ENCODE results near the gene TMC4. TPM values are rescaled to one million over a fixed set of nuclear protein-coding genes. Genes with fewer than 3 reads are reported as not detected.

Gene TMC4
- total RNA-seq, 4 donors from 2014 or later, result 0.87 to 1.6 TPM; not detected in 2

DNA sequence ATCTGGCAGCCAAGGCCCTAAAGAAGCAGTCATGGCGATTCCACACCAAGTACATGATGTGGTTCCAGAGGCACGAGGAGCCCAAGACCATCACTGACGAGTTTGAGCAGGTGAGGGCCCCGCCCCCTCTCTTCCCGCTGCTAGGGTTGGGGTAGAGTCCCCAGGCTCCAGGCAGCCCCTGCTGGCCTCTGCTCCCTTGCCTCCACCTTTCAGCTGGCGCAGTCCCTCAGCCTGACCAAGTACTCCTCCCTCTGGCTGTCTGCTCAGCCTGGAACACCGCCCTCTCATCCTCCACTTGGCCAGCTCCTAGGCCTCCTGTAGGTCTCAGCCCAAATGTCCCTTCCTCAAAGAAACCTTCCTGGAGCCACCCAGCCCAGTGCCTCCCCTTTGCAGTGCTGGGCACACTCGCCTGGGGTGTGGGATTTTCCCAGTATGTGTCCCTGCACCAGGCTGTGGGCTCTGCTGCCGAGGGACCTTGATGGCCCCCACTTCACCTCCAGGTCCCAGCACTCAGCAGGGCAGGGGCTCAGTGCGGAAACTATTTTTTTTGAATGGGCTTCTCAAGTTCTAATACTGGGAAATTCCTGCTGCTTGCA is 19.1 kb downstream of the TMC4 start:
- no peak for ATAC-seq
- TF ChIP-seq POLR2A (IDR thresholded peaks at IDR 0.05), result no peak
- TF ChIP-seq, protein P1, sequence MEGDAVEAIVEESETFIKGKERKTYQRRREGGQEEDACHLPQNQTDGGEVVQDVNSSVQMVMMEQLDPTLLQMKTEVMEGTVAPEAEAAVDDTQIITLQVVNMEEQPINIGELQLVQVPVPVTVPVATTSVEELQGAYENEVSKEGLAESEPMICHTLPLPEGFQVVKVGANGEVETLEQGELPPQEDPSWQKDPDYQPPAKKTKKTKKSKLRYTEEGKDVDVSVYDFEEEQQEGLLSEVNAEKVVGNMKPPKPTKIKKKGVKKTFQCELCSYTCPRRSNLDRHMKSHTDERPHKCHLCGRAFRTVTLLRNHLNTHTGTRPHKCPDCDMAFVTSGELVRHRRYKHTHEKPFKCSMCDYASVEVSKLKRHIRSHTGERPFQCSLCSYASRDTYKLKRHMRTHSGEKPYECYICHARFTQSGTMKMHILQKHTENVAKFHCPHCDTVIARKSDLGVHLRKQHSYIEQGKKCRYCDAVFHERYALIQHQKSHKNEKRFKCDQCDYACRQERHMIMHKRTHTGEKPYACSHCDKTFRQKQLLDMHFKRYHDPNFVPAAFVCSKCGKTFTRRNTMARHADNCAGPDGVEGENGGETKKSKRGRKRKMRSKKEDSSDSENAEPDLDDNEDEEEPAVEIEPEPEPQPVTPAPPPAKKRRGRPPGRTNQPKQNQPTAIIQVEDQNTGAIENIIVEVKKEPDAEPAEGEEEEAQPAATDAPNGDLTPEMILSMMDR (IDR thresholded peaks at IDR 0.05 in 4 of 5, conservative IDR thresholded peaks at IDR 0.05 in 1 of 5), result no peak
- H3K4me3 ChIP-seq, result no peak overlapping the region

DNA sequence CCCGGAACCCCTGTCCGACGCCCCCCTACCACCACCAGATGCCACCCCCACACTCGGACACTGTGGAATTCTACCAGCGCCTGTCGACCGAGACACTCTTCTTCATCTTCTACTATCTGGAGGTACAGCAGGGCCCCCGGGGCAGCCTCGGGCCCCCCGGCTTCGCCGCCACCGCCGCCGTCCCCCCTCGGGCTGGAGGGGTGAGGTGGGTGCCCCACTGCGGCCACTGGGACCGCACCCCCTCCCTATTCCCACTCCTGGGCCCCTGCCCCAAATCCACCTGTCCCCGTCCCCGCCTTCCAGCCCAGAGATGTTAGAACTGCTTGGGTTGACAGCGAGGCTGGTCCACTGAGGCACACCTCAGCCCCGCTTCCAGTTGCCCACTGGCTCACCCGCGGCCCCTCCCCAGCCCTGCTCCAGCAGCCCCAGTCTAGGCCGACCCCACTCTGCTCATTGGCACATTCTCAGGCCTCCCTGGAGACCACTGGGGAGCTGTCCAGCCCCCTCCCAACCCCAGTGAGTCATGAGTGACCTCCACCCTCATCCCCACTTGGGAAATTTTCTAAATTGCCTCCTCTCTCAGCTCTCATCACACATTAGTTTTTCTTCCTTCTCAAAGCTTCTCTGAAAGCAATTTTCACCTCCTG is 20.0 kb downstream of the TMC4 start:
- no peak for ATAC-seq
- in situ Hi-C loops (cut with MboI; ENCODE audit: low sequenced_read_pairs in 4 of 4), result no loop called here
- H3K27ac ChIP-seq, result peak overlapping the region in 1 of 4 donors; percentile 18

More for the DNA sequence above, 19.1 kb downstream of the TMC4 start:
- in situ Hi-C loops (cut with MboI; ENCODE audit: low sequenced_read_pairs in 4 of 4) (no loop called here), intact Hi-C loops (cut with DNase I; ENCODE audit: low total_unique reads) (no loop called here)
- Histone ChIP-seq H3K4me1 (peaks cover 7 to 9% of the 10 kb centered on the region in 2 donors), H3K36me3 (peaks cover 0 to 93% of the 10 kb centered on the region in 2 donors), H3K27me3 (no peaks in the 10 kb centered on the region), H3K27ac (peak overlapping the region in 1 of 4 donors; percentile 18), H3K9me3 (no peaks in the 10 kb centered on the region)
- DNase-seq, result no peak

DNA sequence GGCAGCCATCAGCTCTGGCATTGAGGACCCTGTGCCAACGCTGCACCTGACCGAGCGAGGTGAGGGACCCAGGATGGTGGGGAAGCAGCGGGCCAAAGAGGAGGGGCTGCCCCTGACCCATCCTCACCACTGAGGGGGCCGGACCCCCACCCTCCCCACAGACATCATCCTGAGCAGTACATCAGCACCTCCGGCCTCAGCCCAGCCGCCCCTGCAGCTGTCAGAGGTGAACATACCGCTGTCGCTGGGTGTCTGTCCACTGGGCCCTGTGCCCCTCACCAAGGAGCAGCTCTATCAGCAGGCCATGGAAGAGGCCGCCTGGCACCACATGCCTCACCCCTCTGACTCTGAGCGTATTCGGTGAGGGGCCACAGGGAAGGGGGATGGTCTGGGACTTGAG is 20.7 kb downstream of the TMC4 start:
- Histone ChIP-seq H3K36me3 (peaks cover 0 to 99% of the 10 kb centered on the region in 2 donors), H3K27me3 (no peaks in the 10 kb centered on the region), H3K9me3 (no peaks in the 10 kb centered on the region), H3K27ac (no peak overlapping the region), H3K4me3 (no peak overlapping the region), H3K4me1 (no peaks in the 10 kb centered on the region)
- TF ChIP-seq, protein P1 (IDR thresholded peaks at IDR 0.05 in 4 of 5, conservative IDR thresholded peaks at IDR 0.05 in 1 of 5), result no peak
- no peak for TF ChIP-seq POLR2A (IDR thresholded peaks at IDR 0.05)
- intact Hi-C loops (cut with DNase I; ENCODE audit: low total_unique reads), result no loop called here
- in situ Hi-C loops (cut with MboI; ENCODE audit: low sequenced_read_pairs in 4 of 4), result no loop called here
- no peak for ATAC-seq
- no peak for DNase-seq

More for the DNA sequence above, 20.0 kb downstream of the TMC4 start:
- Histone ChIP-seq H3K4me3 (no peak overlapping the region), H3K9me3 (no peaks in the 10 kb centered on the region), H3K36me3 (peaks cover 0 to 99% of the 10 kb centered on the region in 2 donors), H3K27me3 (no peaks in the 10 kb centered on the region), H3K4me1 (peaks cover 0 to 1% of the 10 kb centered on the region in 2 donors)
- no peak for DNase-seq
- intact Hi-C loops (cut with DNase I; ENCODE audit: low total_unique reads), result no loop called here
- TF ChIP-seq POLR2A (IDR thresholded peaks at IDR 0.05), result no peak
- TF ChIP-seq, protein P1 (IDR thresholded peaks at IDR 0.05 in 4 of 5, conservative IDR thresholded peaks at IDR 0.05 in 1 of 5), result no peak

DNA sequence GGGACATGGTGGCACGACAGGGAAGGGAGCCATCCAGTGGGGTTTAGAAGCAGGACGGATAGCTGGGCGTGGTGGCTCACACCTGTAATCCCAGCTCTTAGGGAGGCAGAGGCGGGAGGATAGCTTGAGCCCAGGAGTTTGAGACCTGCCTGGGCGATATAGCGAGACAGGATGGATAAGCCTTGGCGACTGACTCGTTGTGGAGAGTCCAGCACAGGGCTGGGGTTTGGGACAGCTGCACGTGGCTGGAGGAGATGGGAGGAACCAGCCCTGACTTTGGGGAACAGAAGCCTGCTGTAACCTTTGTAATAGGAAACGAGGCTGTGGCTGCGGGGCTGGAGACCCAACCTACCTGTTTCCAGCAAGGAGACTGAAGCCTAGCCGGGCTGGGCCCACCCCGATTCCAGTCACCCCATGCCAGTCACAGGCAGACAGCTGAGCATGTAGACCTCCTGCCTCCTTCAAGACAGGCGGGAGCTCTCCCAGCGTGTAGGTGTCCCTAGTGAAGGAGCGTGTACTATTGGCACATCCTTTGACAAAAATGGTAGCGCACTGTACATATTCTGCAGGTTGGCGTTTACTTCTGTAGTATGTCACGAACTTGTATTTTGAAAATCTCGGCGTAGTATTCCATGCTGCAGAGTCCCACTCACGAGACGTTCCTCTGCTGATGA is 21.5 kb downstream of the TMC4 start:
- no peak overlapping the region for H3K4me3 ChIP-seq
- intact Hi-C loops (cut with DNase I; ENCODE audit: low total_unique reads) (no loop called here), in situ Hi-C loops (cut with MboI; ENCODE audit: low sequenced_read_pairs in 4 of 4) (no loop called here)
- H3K36me3 ChIP-seq, result peaks cover 0 to 100% of the 10 kb centered on the region in 2 donors
- TF ChIP-seq, protein P1 (IDR thresholded peaks at IDR 0.05 in 4 of 5, conservative IDR thresholded peaks at IDR 0.05 in 1 of 5), result no peak
- no peak for TF ChIP-seq POLR2A (IDR thresholded peaks at IDR 0.05)
- DNase-seq (no peak), ATAC-seq (no peak)
- H3K27ac ChIP-seq, result no peak overlapping the region
- H3K9me3 ChIP-seq, result no peaks in the 10 kb centered on the region
- H3K27me3 ChIP-seq, result no peaks in the 10 kb centered on the region
- no peaks in the 10 kb centered on the region for H3K4me1 ChIP-seq

Data from gastrocnemius medialis (tissue), 4 donors.